DND-41 (cell line): ENCODE results near the gene ACMSD.

Experiments
- ATAC-seq: fragments of 200-7000 bp; cut with Tn5 transposase; 3 replicates; pipeline ENCODE4 v1.9.1; 2021; ENCODE audit warnings: low read depth; ENCODE audit not compliant: insufficient read depth
- DNase-seq: peaks from one replicate; pipeline ENCODE4 v3.0.0-alpha.2; 2020
- H2AFZ ChIP-seq: 2 replicates; pipeline ENCODE4 v1.6.0; 2012; ENCODE audit warnings: low read depth, low read length
- H3K27ac ChIP-seq: 2 replicates; pipeline ENCODE4 v1.5.1; 2012; ENCODE audit warnings: low read length, inconsistent platforms
- H3K27me3 ChIP-seq: fragments of 200-600 bp; sonication (generic); 2 replicates; pipeline ENCODE4 v1.6.0; 2012; ENCODE audit warnings: low read length, mild to moderate bottlenecking, inconsistent platforms; ENCODE audit not compliant: insufficient read depth, poor library complexity
- H3K36me3 ChIP-seq: 2 replicates; pipeline ENCODE4 v1.5.1; 2012; ENCODE audit warnings: low read length, inconsistent platforms; ENCODE audit not compliant: insufficient read depth
- H3K4me1 ChIP-seq: 2 replicates; pipeline ENCODE4 v1.5.1; 2012; ENCODE audit warnings: mild to moderate bottlenecking, low read length; ENCODE audit not compliant: insufficient read depth
- H3K4me2 ChIP-seq: 2 replicates; pipeline ENCODE4 v1.6.0; 2012; ENCODE audit warnings: mild to moderate bottlenecking, moderate library complexity, low read length, inconsistent platforms; ENCODE audit not compliant: insufficient read depth
- H3K4me3 ChIP-seq, 2 experiments: fragments of 200-600 bp in 1 of 2; shearing (Covaris generic) in 1 of 2; 2 replicates each; pipeline ENCODE4 v1.5.1; 2012 to 2016; ENCODE audit warnings: inconsistent platforms in 2 of 2, low read length in 2 of 2, mild to moderate bottlenecking in 2 of 2, low read depth in 1 of 2, moderate library complexity in 1 of 2
- H3K79me2 ChIP-seq: 2 replicates; pipeline ENCODE4 v1.6.0; 2012; ENCODE audit warnings: low read length, inconsistent platforms; ENCODE audit not compliant: insufficient read depth
- H3K9ac ChIP-seq: 2 replicates; pipeline ENCODE4 v1.6.0; 2012; ENCODE audit warnings: low read depth, mild to moderate bottlenecking, inconsistent platforms, low read length, moderate library complexity
- H3K9me3 ChIP-seq: 2 replicates; pipeline ENCODE4 v1.5.1; 2012; ENCODE audit warnings: low read length, moderate library complexity, mild to moderate bottlenecking, inconsistent platforms; ENCODE audit not compliant: insufficient read depth, severe bottlenecking
- H4K20me1 ChIP-seq: 2 replicates; pipeline ENCODE4 v1.6.0; 2012; ENCODE audit warnings: low read length; ENCODE audit not compliant: insufficient read depth
- CTCF ChIP-seq: IDR thresholded peaks from 2 replicates; pipeline ENCODE4 v1.5.1; 2012; ENCODE audit warnings: borderline replicate concordance, low read length, moderate library complexity, mild to moderate bottlenecking; ENCODE audit not compliant: poor library complexity, severe bottlenecking; ENCODE audit errors: extremely low read depth
- EZH2 ChIP-seq: IDR thresholded peaks from 3 replicates; pipeline ENCODE4 v1.6.1; 2012; ENCODE audit warnings: borderline replicate concordance, low read depth, mild to moderate bottlenecking, moderate library complexity, low read length, inconsistent platforms; ENCODE audit not compliant: severe bottlenecking

The ACMSD gene

GRCh38 chr2:134910763-134911399 is 72.5 kb downstream of the ACMSD start:
- Histone ChIP-seq H3K27me3 (no peaks in the 10 kb centered on the region), H3K36me3 (no peaks in the 10 kb centered on the region), H3K79me2 (no peaks in the 10 kb centered on the region), H3K27ac (no peak overlapping the region), H4K20me1 (no peaks in the 10 kb centered on the region), H3K9me3 (no peaks in the 10 kb centered on the region), H3K4me2 (no peak overlapping the region), H3K9ac (no peak overlapping the region), H3K4me1 (no peaks in the 10 kb centered on the region), H2AFZ (no peak overlapping the region), H3K4me3 (no peak overlapping the region)
- no peak for ATAC-seq
- DNase-seq: no peak
- no peak for TF ChIP-seq EZH2
- no peak for TF ChIP-seq CTCF

- TF ChIP-seq EZH2: no peak
- no peak for TF ChIP-seq CTCF
- Histone ChIP-seq H3K36me3 (no peaks in the 10 kb centered on the region), H2AFZ (no peak overlapping the region), H3K27ac (no peak overlapping the region), H3K4me3 (no peak overlapping the region), H3K4me2 (no peak overlapping the region), H3K79me2 (no peaks in the 10 kb centered on the region), H3K4me1 (no peaks in the 10 kb centered on the region), H3K27me3 (no peaks in the 10 kb centered on the region), H3K9ac (no peak overlapping the region), H4K20me1 (no peaks in the 10 kb centered on the region), H3K9me3 (no peaks in the 10 kb centered on the region)
- no peak for ATAC-seq
- no peak for DNase-seq
Observed at GRCh38 chr2:134911400-134911785, 73.0 kb downstream of the ACMSD start.

- no peak for DNase-seq
- H3K4me1 ChIP-seq: peaks cover 8% of the 10 kb centered on the region
- ATAC-seq: no peak
- no peak overlapping the region for H3K27ac ChIP-seq
- no peaks in the 10 kb centered on the region for H3K36me3 ChIP-seq
- H4K20me1 ChIP-seq: no peaks in the 10 kb centered on the region
- H2AFZ ChIP-seq: no peak overlapping the region
- H3K9me3 ChIP-seq: no peaks in the 10 kb centered on the region
- no peak overlapping the region for H3K4me2 ChIP-seq
- H3K4me3 ChIP-seq: no peak overlapping the region
- no peak for TF ChIP-seq CTCF
- TF ChIP-seq EZH2: no peak
- no peak overlapping the region for H3K9ac ChIP-seq
- no peaks in the 10 kb centered on the region for H3K27me3 ChIP-seq
- H3K79me2 ChIP-seq: no peaks in the 10 kb centered on the region
Observed at GRCh38 chr2:134912361-134912760, 73.9 kb downstream of the ACMSD start.
